K562 (cell line): ENCODE data around the gene USP50. TPM values are rescaled to one million over a fixed set of nuclear protein-coding genes. Genes with fewer than 3 reads are reported as not detected.

Experiments used
- ATAC-seq: fragments of 200-7000 bp; cut with Tn5 transposase; 3 replicates; pipeline ENCODE4 v1.9.1; 2020; ENCODE audit warnings: moderate library complexity
- BruUV-seq: library from RNA; stranded (reverse); fragments of 400-500 nt; replicated peaks from 2 replicates; lab custom pipeline; 2021; lab: Mats Ljungman, UMichigan
- CTCF ChIA-PET: fragments of 300-600 bp; formaldehyde crosslinking; extraction: SDS; loops from one replicate; lab custom pipeline; 2021; ENCODE audit warnings: low intra/inter-chr PET ratio; lab: Yijun Ruan, JAX
- POLR2A ChIA-PET: fragments of 300-600, 350-650 bp; sonication (Branson Sonifier 250); formaldehyde crosslinking; extraction: SDS; loops from one replicate; lab custom pipeline; 2021; ENCODE audit warnings: antibody characterized with exemption, inconsistent platforms; lab: Yijun Ruan, JAX
- DNase-seq, 4 experiments: peaks; one replicate each; pipeline versions ENCODE4 v3.0.0 to v3.0.0-alpha.2; 2011 to 2018; ENCODE audit warnings: low spot score in 3 of 4, mixed read lengths in 3 of 4; ENCODE audit errors: extremely low read depth in 1 of 4
- FAIRE-seq: peaks from 2 replicates; lab custom pipeline; 2011; peaks lifted over from hg19 to GRCh38; lab: Jason Lieb, UNC
- H2AFZ ChIP-seq: 2 replicates; pipeline ENCODE4 v1.6.0; 2011; ENCODE audit warnings: low read depth, low read length, control low read depth, inconsistent platforms
- H3K27ac ChIP-seq: fragments of 200-600 bp; 3 replicates; pipeline ENCODE4 v1.8.0; 2011; ENCODE audit warnings: low read depth, mild to moderate bottlenecking, control low read depth, inconsistent platforms, low read length, moderate library complexity, mixed read lengths; ENCODE audit errors: extremely low read depth
- H3K27me3 ChIP-seq, 2 experiments: fragments of 300-600 bp in 1 of 2; 2 replicates in 1 of 2; 3 replicates in 1 of 2; pipeline versions ENCODE4 v1.6.0 to v1.8.0; 2011; ENCODE audit warnings: inconsistent platforms in 2 of 2, low read length in 2 of 2, mild to moderate bottlenecking in 1 of 2, mixed read lengths in 1 of 2, moderate library complexity in 1 of 2; ENCODE audit not compliant: control insufficient read depth in 2 of 2, insufficient read depth in 2 of 2
- H3K36me3 ChIP-seq: fragments of 300-600 bp; 3 replicates; pipeline ENCODE4 v1.8.0; 2011; ENCODE audit warnings: mild to moderate bottlenecking, low read length, inconsistent platforms; ENCODE audit not compliant: control insufficient read depth, insufficient read depth
- H3K4me1 ChIP-seq, 2 experiments: fragments of 200-600 bp in 1 of 2; replicated peaks in 1 of 2; 2 replicates in 1 of 2; 3 replicates in 1 of 2; pipeline versions ENCODE4 v1.5.1 to v1.8.0; 2011; ENCODE audit warnings: inconsistent platforms in 2 of 2, low read length in 2 of 2, mild to moderate bottlenecking in 1 of 2, mixed read lengths in 1 of 2, moderate library complexity in 1 of 2; ENCODE audit not compliant: control insufficient read depth in 2 of 2, insufficient read depth in 2 of 2
- H3K4me2 ChIP-seq: 2 replicates; pipeline ENCODE4 v1.6.1; 2011; ENCODE audit warnings: low read length, control low read depth, inconsistent platforms, mixed read lengths; ENCODE audit not compliant: insufficient read depth
- H3K4me3 ChIP-seq: fragments of 200-600 bp; sonication (generic), shearing (Covaris generic); 2 replicates; pipeline ENCODE4 v1.5.1; 2016; ENCODE audit warnings: control low read depth, inconsistent platforms
- H3K79me2 ChIP-seq: fragments of 200-600 bp; 3 replicates; pipeline ENCODE4 v1.8.0; 2011; ENCODE audit warnings: low read length, inconsistent platforms; ENCODE audit not compliant: control insufficient read depth, insufficient read depth
- H3K9ac ChIP-seq, 2 experiments: 2 replicates each; pipeline versions ENCODE4 v1.6.0 to v1.6.1; 2011; ENCODE audit warnings: low read depth in 2 of 2, low read length in 2 of 2, control low read depth in 1 of 2, inconsistent platforms in 1 of 2, mild to moderate bottlenecking in 1 of 2, mixed read lengths in 1 of 2; ENCODE audit not compliant: insufficient read depth in 1 of 2
- H3K9me1 ChIP-seq: one replicate; pipeline ENCODE4 v1.6.0; 2011; ENCODE audit warnings: inconsistent platforms, mild to moderate bottlenecking, low read length, moderate library complexity; ENCODE audit not compliant: control insufficient read depth, insufficient read depth
- H3K9me3 ChIP-seq: replicated peaks from 2 replicates; pipeline ENCODE4 v1.5.1; 2011; ENCODE audit warnings: low read depth, low read length, inconsistent platforms; ENCODE audit not compliant: control insufficient read depth, insufficient read depth
- H4K20me1 ChIP-seq: replicated peaks from 2 replicates; pipeline ENCODE4 v1.6.1; 2011; ENCODE audit warnings: low read length, inconsistent platforms, mixed read lengths; ENCODE audit not compliant: control insufficient read depth, insufficient read depth
- CTBP1 ChIP-seq: fragments of 450-650 bp; IDR thresholded peaks from 2 replicates; pipeline ENCODE4 v1.6.1; 2016; ENCODE audit warnings: borderline replicate concordance
- DDX20 ChIP-seq: fragments of 450-650 bp; IDR thresholded peaks from 2 replicates; pipeline ENCODE4 v1.6.1; 2016; ENCODE audit warnings: missing genetic modification characterization, low read depth, mild to moderate bottlenecking, missing compliant biosample characterization, moderate library complexity
- EP300 ChIP-seq: IDR thresholded peaks from 2 replicates; pipeline ENCODE4 v1.6.1; 2012; ENCODE audit warnings: low read length, improper control_type of control experiment
- GABPA ChIP-seq: fragments of 200-800 bp; sonication (Bioruptor generic); conservative IDR thresholded peaks from 2 replicates; pipeline ENCODE4 v1.6.1; 2016; ENCODE audit warnings: low read depth, missing genetic modification characterization, missing compliant biosample characterization
- HDAC1 ChIP-seq, 2 experiments: fragments of 450-650 bp; IDR thresholded peaks; 2 replicates each; pipeline ENCODE4 v1.6.1; 2016 to 2017; ENCODE audit warnings: inconsistent platforms in 1 of 2, mild to moderate bottlenecking in 1 of 2, moderate library complexity in 1 of 2
- HDAC2 ChIP-seq: fragments of 450-650 bp; IDR thresholded peaks from 2 replicates; pipeline ENCODE4 v1.6.1; 2016; ENCODE audit warnings: mild to moderate bottlenecking
- JUND ChIP-seq, 2 experiments: IDR thresholded peaks; 2 replicates in 1 of 2; 3 replicates in 1 of 2; pipeline ENCODE4 v1.6.1; 2011; ENCODE audit warnings: borderline replicate concordance in 2 of 2, low read depth in 2 of 2, low read length in 2 of 2, improper control_type of control experiment in 1 of 2, missing biosample characterization in 1 of 2, missing genetic modification characterization in 1 of 2, missing genetic modification reagents in 1 of 2
- LEF1 ChIP-seq: fragments of 450-650 bp; IDR thresholded peaks from 2 replicates; pipeline ENCODE4 v1.6.1; 2016; ENCODE audit warnings: mild to moderate bottlenecking
- NELFE ChIP-seq: IDR thresholded peaks from 2 replicates; pipeline ENCODE4 v1.6.1; 2011; ENCODE audit warnings: mild to moderate bottlenecking; ENCODE audit not compliant: insufficient read depth, insufficient read length
- NFE2 ChIP-seq: IDR thresholded peaks from 2 replicates; pipeline ENCODE4 v1.6.1; 2014; ENCODE audit warnings: antibody characterized with exemption, low read depth
- NUFIP1 ChIP-seq: fragments of 450-650 bp; IDR thresholded peaks from 2 replicates; pipeline ENCODE4 v1.6.1; 2018; ENCODE audit not compliant: partially characterized antibody
- RCOR1 ChIP-seq, 2 experiments: IDR thresholded peaks; 2 replicates each; pipeline ENCODE4 v1.6.1; 2012; ENCODE audit warnings: low read depth in 2 of 2, low read length in 2 of 2, borderline replicate concordance in 1 of 2, improper control_type of control experiment in 1 of 2
- SPI1 ChIP-seq: IDR thresholded peaks from 2 replicates; pipeline ENCODE4 v1.6.1; 2011; ENCODE audit warnings: low read depth, low read length, control low read depth, borderline replicate concordance
- ZNF586 ChIP-seq: fragments of 450-650 bp; formaldehyde crosslinking; conservative IDR thresholded peaks from 2 replicates; pipeline ENCODE4 v1.4.0; 2020; ENCODE audit warnings: mild to moderate bottlenecking, moderate library complexity
- WGBS: fragments of 100-300 bp; shearing (Covaris generic); methylation state at CpG from one replicate; pipeline ENCODE4 v1.1.6; 2016; ENCODE audit warnings: low coverage, mixed read lengths; ENCODE audit not compliant: insufficient coverage; ENCODE audit errors: missing lambda C conversion rate; 5-methylcytosine and 5-hydroxymethylcytosine counted together
- in situ Hi-C: fragments of 300-500 bp; cut with MboI; formaldehyde crosslinking; loops from 4 replicates; pipeline ENCODE4 v1.15.0; 2018; ENCODE audit warnings: inconsistent platforms, mixed read lengths
- intact Hi-C: fragments of 100-400 bp; cut with micrococcal nuclease; formaldehyde crosslinking; loops from 2 replicates; pipeline ENCODE4 v1.14.2; 2022
- polyA plus RNA-seq, 8 experiments: library from polyadenylated mRNA; depleted of rRNA in 4 of 8; stranded (reverse) in 5 of 8; unstranded in 3 of 8; fragments of >200 nt; fragmentation: Nextera tagmentation in 2 of 8; fragmentation: Illumina TruSeq in 1 of 8; extraction: Ambion mirVana in 2 of 8; extraction: Trizol in 1 of 8; gene quantifications; 2 replicates each; pipeline versions ENCODE4 v1.2.1 to v1.2.3, GENCODE V29; 2011 to 2014; ENCODE audit warnings: inconsistent platforms in 1 of 8, missing spikeins in 1 of 8
- total RNA-seq, 7 experiments: library from RNA; depleted of rRNA in 6 of 7; stranded (reverse); fragments of >200 nt in 6 of 7; fragmentation: Illumina TruSeq in 2 of 7; extraction: Trizol in 2 of 7; gene quantifications; 2 replicates each; pipeline versions ENCODE4 v1.2.1 to v1.2.3, GENCODE V29; 2011 to 2021; ENCODE audit warnings: low replicate concordance in 1 of 7
- TF ChIP-seq, protein P1 (sequence below): sonication (generic); formaldehyde crosslinking; IDR thresholded peaks from 2 replicates; pipeline ENCODE4 v1.8.1; 2023; ENCODE audit warnings: mild to moderate bottlenecking, missing genetic modification reagents
- TF ChIP-seq, protein P2 (sequence below), 3 experiments: fragments of 200-800 bp in 1 of 3; fragments of 250-450 bp in 1 of 3; fragments of 450-650 bp in 1 of 3; sonication (Bioruptor Pico) in 1 of 3; sonication (Bioruptor generic) in 1 of 3; formaldehyde crosslinking in 1 of 3; IDR thresholded peaks; 2 replicates each; pipeline versions ENCODE4 v1.6.1 to v1.8.0; 2016 to 2022; ENCODE audit warnings: mild to moderate bottlenecking in 2 of 3, missing genetic modification characterization in 2 of 3, missing compliant biosample characterization in 1 of 3, moderate library complexity in 1 of 3

The USP50 gene
- total and polyA plus RNA-seq, 9 of the 15 experiments (the other 6 are each of a cell fraction or from before 2014, with no cell fraction given) = not detected

GRCh38 chr15:50593761-50594160 lies 47.3 kb upstream of the USP50 start:
- Histone ChIP-seq H3K9me1 (no peaks in the 10 kb centered on the region), H3K79me2 (no peaks in the 10 kb centered on the region; the same call in 2 of the 3 replicates), H3K9ac (peak overlapping the region in 1 of 2 experiments; percentile 36; a peak in 2 of 4 replicates), H3K27me3 (no peaks in the 10 kb centered on the region), H3K36me3 (peaks cover 87% of the 10 kb centered on the region), H3K27ac (peak overlapping the region; percentile 42; the same call in 2 of the 3 replicates), H3K4me3 (no peak overlapping the region), H3K4me2 (peak overlapping the region; percentile 17; the same call in 1 of the 2 replicates), H3K4me1 (peaks cover 13 to 14% of the 10 kb centered on the region in 2 experiments; a peak in 3 of 5 replicates), H2AFZ (peak overlapping the region; percentile 22; the same call in 1 of the 2 replicates), H4K20me1 (no peaks in the 10 kb centered on the region), H3K9me3 (no peaks in the 10 kb centered on the region)
- DNase-seq = peak in 2 of 4 experiments; percentile 30 to 35
- ChIA-PET CTCF (no interaction called here), POLR2A (no interaction called here)
- peak; percentile 70 for ATAC-seq
- no TSS peak for BruUV-seq
- in situ Hi-C loops (no loop called here), intact Hi-C loops (no loop called here)
- FAIRE-seq = no peak
- WGBS = 19% methylated on average over 3 of the region's 3 CpGs
- TF ChIP-seq, protein P1, sequence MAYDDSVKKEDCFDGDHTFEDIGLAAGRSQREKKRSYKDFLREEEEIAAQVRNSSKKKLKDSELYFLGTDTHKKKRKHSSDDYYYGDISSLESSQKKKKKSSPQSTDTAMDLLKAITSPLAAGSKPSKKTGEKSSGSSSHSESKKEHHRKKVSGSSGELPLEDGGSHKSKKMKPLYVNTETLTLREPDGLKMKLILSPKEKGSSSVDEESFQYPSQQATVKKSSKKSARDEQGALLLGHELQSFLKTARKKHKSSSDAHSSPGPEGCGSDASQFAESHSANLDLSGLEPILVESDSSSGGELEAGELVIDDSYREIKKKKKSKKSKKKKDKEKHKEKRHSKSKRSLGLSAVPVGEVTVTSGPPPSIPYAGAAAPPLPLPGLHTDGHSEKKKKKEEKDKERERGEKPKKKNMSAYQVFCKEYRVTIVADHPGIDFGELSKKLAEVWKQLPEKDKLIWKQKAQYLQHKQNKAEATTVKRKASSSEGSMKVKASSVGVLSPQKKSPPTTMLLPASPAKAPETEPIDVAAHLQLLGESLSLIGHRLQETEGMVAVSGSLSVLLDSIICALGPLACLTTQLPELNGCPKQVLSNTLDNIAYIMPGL (CRISPR knock-in tag) = no peak
- TF ChIP-seq LEF1 (0 out of 2 replicates have a peak, but pooled peaks have one; percentile 71), ZNF586 (CRISPR knock-in tag) (no peak), HDAC1 (IDR thresholded peaks at IDR 0.05) (0 out of 4 replicates have a peak, but pooled peaks of 1 of the 2 experiments have one; percentile 63), RCOR1 (IDR thresholded peaks at IDR 0.05; ENCODE audit: borderline replicate concordance in 1 of 2, low read depth in 2 of 2, low read length in 2 of 2) (peak in 1 of 2 experiments; percentile 77; a peak in 1 of 4 replicates), SPI1 (no peak), NUFIP1 (no peak), CTBP1 (0 out of 2 replicates have a peak, but pooled peaks have one; percentile 26), JUND (IDR thresholded peaks at IDR 0.05; ENCODE audit: borderline replicate concordance, low read depth, low read length) (no peak), JUND (tag; IDR thresholded peaks at IDR 0.05; ENCODE audit: borderline replicate concordance, low read depth, low read length) (peak; percentile 12; the same call in 1 of the 3 replicates), HDAC2 (peak; percentile 33), EP300 (peak; percentile 53; the same call in 1 of the 2 replicates), NELFE (no peak), DDX20 (tag) (no peak), NFE2 (peak; percentile 45), GABPA (no peak)
- TF ChIP-seq, protein P2, sequence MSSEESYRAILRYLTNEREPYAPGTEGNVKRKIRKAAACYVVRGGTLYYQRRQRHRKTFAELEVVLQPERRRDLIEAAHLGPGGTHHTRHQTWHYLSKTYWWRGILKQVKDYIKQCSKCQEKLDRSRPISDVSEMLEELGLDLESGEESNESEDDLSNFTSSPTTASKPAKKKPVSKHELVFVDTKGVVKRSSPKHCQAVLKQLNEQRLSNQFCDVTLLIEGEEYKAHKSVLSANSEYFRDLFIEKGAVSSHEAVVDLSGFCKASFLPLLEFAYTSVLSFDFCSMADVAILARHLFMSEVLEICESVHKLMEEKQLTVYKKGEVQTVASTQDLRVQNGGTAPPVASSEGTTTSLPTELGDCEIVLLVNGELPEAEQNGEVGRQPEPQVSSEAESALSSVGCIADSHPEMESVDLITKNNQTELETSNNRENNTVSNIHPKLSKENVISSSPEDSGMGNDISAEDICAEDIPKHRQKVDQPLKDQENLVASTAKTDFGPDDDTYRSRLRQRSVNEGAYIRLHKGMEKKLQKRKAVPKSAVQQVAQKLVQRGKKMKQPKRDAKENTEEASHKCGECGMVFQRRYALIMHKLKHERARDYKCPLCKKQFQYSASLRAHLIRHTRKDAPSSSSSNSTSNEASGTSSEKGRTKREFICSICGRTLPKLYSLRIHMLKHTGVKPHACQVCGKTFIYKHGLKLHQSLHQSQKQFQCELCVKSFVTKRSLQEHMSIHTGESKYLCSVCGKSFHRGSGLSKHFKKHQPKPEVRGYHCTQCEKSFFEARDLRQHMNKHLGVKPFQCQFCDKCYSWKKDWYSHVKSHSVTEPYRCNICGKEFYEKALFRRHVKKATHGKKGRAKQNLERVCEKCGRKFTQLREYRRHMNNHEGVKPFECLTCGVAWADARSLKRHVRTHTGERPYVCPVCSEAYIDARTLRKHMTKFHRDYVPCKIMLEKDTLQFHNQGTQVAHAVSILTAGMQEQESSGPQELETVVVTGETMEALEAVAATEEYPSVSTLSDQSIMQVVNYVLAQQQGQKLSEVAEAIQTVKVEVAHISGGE (CRISPR knock-in tag; IDR thresholded peaks at IDR 0.05) = 0 out of 6 replicates have a peak, but pooled peaks of 1 of the 3 experiments have one; percentile 8
